Renal cortical epithelial cell (primary cell): ENCODE measurements around the gene GOLGA6L7. TPM values are rescaled to one million over a fixed set of nuclear protein-coding genes. Genes with fewer than 3 reads are reported as not detected.
"Not testable (repeated sequence)": the region's sequence is repeated elsewhere in the genome, so short reads cannot be mapped to it uniquely, and the experiment has no call there.

Experiments used
- DNase-seq: peaks from one replicate; pipeline ENCODE4 v3.0.0-alpha.2; 2011; ENCODE audit warnings: low read depth
- total RNA-seq: library from RNA; depleted of rRNA; stranded (reverse); fragments of >200 nt; gene quantifications from 2 replicates; pipeline ENCODE4 v1.2.3, GENCODE V29; 2014

The GOLGA6L7 gene, protein sequence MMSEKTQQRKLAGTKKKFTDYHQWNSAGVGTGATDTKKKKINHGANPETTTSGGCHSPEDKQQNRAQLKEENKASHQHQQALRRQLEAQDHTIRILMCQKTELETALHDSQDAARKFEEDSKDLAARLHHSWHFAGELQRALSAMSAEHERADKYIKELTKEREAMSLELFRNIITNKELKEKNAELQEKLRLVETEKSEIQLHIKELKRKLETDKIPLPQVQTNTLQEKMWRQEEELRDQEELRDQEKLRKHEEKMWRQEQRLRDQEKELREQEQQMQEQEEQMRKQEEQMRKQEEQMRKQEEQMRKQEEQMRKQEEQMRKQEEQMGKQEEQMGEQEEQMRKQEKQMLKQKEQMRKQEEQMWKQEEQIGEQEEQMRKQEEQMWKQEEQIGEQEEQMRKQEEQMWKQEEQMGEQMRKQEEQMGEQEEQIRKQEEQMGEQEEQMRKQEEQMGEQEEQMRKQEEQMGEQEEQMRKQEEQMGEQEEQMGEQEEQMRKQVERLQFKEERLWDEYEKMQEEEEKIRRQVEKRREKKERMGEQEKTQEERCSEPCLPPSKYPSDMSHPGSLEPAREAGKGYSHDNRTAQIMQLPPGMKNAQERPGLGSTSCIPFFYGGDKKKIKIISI
- not detected in 2 replicates for total RNA-seq

DNA sequence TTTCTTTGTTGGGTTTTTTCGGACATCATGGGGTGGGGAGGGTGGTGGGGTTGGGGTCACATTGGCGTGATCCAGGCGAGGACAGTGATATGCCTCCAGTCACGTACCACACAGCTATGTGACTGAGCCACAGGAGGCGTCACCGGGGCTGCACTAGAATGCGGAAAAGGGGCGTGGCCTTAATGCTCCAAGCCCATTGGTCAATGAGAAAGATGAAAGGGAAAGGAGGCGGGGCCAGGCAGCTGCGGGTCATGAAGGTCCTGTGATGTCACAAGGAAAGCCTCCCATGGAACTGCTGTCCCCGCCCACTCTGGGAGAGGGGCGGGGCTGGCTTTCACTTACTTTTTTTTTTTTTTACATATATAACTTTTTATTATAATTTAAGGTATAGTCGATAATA, at the start of gene GOLGA6L7:
TSS of gene GOLGA6L7 (minus strand) at position 124 of the 400 bp plus-strand sequence. CDS start at position 29, 95 bp downstream.
- not testable (repeated sequence) for DNase-seq

DNA sequence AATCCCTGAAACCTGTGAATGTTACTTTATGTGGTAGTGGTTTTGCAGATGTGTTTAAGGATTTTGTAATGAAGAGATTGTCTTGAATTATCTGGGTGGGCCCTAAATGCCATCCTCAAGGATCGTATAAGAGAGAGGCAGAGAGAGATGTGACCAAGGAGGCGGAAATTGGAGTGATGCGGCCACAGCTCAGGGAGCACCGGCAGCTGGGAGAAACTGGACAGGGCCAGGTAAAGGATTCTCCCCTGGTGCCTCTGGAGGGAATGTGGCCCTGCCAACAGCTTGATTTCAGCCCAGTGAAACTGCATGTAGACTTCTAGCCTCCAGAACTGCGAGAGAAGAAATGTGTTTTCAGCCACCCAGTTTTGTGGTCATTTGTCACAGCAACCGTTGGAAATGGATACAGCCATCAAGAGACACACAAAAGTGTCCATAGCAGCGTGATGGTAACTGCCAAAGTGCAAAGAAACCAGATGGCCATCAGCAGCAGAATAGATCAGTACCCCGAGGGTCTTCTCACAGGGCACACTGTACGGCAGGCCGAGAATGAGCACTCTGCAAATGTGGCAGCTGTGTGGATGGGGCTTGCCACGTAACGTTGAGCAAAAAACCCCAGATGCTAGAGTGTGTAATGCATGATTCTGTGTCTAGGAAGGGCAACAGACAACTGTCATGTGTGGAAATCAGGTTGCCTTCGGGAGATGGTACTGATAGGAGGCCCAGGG, 49.6 kb upstream of the GOLGA6L7 start:
- no peak for DNase-seq

DNA sequence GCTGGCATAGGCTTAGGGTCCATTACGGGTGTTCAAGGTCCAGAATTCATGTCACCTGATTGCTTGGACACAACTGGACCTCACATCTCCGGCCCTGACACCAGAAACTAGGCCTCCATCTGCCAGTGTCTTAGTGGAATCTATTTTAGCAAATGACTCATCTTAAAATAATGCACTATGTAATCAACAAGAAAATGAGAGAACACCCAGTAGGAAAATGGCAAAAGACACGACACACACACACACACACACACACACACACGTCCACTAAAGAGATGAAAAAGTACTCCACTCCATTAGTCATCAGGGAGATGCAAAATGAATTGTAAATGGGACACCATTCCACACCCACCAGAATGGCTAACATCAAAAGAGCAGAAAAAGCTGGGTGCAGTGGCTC, 48.5 kb upstream of the GOLGA6L7 start:
- peak; percentile 40 for DNase-seq

DNA sequence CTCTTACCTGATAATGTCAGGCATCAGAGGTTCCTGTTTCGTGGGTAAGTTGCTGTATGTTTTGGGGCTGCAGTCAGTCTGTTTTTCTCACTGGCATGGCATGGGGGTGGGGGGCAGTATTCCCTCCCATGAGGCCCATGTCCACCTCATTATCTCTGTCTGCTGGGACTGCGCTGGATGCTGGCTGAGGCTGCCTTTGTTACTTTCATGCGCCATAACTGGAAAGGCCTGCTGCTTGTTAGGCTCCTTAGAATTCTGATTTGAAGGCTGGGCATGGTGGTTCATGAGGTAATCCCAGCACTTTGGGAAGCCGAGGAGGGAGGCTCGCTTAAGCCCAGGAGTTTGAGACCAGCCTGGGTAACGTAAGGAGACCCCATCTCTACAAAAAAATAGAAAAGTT, 47.1 kb upstream of the GOLGA6L7 start:
- no peak for DNase-seq

DNA sequence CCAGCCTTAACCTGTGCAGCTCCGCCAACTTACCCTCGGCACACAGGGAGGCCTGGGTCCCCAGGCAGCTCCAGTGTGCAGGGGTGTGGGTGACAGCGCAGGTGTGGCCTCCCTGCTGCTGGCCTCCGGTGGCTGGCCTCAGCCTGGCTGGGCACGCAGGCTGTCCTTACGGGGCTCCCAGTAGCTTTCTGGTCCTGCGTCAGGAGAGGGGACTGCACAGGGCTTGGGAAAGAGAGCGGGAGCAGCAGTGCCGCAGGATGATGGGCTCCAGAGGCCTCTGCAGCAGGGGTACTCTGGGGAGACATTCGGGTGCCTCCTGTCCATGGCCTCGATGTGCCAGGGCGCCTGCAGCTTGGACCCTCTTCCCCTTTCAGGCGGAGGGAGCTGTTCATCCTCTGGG, 46.7 kb upstream of the GOLGA6L7 start:
- DNase-seq, result no peak

DNA sequence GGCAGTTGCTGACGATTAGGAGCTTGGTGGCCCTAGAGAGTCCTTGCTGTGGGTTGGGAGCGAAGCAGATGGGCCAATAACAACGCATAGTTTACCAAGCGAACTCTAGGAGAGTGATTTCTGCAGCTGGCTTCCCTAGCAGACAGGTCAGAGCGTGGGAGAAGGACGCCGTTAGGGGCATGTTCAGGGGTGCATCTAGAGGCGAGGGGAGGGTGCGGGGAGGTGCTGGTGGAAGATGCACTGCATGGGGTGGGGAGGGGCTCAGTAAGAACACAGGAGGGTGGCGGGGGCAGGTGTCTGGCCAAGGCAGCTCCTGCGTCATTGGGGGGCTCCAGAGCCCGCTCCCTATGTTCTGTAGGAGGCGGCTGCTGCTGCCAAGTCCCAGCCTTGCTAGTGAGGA, 46.2 kb upstream of the GOLGA6L7 start:
- no peak for DNase-seq

DNA sequence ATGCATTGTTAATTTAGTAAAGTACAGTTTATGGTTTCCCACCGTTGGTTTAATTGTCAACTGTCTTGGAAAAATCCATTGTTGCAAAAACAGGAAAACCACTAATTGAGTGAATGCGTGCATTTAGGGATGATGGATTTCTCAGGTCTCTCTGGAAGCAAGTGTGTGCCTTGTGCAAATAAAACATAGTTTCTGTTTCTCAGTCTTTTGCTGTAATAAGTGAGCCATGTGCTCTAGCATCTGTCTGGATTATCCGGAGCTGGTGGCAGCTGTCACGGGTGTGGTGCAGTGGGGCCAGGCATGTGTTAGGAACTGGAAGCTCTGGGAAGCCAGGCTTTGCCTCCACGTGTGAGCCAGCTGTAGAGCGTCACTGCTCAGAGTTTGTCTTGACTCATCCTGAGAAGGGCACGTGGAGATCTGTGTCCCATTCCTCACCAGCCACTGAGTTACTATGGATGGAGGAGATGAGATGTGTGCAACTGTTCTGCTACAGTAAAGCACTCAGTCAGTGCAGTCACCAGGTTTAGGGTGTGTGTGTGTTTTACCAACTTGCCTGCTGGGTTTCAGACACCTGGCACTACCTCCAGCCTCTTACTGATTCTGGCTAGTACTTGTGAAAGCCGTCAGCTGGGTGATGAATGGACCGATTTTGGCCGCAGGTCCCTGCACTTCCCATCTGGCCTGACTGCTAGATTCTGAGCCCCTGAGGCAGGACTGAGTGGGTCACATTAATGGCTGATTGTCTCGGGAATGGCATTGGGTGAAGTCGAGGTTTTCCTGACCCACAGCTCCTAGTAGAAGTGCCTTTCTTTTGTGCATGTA, 44.6 kb upstream of the GOLGA6L7 start:
- DNase-seq, result no peak

DNA sequence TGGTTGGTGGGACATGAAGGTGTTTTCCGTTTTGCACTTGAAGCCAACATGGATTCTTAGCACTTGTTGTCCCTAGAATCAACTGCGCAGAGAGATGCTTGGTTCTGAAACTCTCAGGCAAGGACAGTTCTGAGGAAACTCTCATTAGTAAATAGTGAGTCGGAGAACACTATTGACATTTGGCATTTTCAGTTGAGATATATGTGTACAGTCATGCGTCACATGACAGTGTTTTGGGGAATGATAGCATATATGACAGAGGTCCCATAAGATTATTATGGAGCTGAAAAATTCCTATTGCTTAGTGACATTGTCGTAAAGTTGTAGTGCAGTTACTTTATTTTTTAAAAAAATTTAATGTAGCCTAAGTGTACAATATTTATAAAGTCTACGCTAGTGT, 43.1 kb upstream of the GOLGA6L7 start:
- no peak for DNase-seq

DNA sequence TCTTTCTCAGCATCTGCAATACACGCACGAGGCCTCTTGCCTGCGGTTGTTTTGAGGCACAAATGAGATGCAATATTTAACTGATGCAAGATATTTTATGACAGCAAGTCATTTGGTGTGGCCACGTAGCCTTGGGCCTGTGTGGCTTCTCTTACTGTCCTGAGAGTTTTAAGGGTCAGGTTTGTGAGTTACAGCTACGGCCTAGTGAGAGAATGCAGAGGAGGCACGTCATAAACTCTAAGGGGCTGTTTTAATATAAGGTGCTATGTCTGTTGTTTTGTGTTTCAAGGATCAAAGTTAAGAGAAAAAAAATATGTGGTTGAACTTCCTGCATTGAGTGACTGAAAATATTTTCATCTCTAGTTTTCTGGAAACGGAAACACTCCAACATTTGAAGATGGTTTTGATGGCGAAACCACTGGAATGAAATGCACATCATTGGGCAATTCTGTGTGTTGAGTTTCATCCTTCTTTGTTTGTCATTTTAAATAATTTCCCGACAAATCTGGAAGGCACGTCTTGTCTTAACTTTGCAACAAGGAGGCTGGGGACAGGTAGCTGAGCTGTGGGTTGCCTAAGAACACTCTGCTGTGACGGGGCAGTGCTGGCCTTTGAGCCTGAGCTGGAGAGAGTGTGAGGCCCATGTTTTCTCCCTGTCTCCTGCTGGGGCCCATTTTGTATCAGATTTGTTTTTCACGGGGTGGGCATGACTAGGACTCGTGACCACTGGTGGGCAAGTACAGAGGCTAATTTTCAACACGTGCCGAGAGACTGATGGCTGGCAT, 42.5 kb upstream of the GOLGA6L7 start:
- DNase-seq, result no peak

DNA sequence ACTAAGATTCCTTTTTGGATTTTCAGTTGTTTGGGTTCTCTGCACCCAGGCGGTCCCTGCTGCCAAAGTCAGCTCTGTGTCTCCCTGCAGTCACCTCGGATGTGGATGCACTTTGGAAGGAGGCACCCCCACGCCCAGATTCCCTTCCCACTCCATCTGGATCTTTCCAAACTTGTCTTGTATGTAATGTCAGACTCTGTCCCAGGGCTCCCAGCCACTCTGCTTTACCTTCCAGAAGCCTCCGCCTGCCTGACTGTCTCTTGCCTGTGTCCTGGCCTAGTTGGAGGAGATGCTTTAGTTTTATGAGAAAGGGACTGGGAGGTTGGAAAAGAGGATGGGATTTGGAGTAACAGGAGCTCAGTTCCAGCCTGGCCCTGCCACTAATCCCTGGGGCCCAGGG, 41.8 kb upstream of the GOLGA6L7 start:
- DNase-seq, result not testable (repeated sequence)

DNA sequence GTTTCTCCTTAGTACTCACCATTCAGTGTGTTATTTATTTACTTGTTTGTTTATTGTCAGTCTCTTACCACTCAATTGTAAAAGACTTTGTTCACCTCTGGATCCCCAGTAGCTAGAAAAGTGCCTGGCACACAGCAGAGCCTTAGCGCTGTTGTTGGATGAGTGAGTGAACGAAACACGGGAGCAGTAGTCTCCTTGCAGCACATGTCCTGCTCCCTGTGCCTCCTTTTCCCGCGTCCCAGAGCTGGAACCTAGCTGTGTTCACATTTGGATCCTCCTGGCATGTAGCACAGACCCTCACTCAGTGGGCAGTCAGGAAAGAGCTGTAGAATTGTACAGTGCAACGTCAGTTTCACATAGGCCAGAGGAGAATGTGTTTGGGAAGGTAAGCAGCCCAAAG, 41.4 kb upstream of the GOLGA6L7 start:
- DNase-seq, result not testable (repeated sequence)

DNA sequence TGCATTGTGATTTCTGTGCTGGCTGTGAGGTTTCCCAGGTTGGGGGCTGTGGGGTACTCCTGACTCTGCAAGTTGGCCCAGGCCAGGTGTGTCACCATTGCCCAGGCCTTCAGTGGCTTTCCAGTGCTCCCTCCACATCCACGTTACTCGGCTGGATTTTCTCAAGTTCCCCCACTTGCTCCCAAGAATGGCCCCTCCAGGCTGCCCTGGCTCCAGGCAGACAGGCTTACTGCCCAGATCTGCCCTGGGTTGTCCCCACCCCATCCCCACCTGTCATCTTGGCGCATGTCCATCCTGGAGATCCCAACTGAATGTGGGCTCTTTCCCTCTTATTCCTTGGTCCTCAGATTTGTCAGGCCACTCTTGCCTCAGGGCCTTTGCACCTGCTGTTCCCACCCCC, 40.9 kb upstream of the GOLGA6L7 start:
- DNase-seq, result no peak

DNA sequence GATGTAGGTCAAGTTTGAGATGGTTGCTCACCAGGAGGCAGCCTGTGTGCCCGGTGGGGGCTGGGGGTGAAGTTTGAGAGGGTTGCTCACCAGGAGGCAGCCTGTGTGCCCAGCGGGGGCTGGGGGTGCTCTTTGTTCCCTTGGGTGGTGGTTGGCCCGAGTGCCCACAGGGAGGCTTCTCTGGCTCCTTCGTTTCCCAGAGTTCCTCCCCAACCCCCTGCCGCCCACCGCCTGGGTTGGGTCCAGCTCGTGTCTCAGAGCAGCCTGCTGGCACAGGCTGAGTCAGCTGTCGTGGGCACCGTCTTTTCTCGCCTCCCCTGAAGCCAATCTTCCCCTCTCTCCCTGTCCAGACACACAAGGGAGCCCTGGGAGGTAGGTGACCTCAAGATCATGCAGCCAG, 40.5 kb upstream of the GOLGA6L7 start:
- no peak for DNase-seq

DNA sequence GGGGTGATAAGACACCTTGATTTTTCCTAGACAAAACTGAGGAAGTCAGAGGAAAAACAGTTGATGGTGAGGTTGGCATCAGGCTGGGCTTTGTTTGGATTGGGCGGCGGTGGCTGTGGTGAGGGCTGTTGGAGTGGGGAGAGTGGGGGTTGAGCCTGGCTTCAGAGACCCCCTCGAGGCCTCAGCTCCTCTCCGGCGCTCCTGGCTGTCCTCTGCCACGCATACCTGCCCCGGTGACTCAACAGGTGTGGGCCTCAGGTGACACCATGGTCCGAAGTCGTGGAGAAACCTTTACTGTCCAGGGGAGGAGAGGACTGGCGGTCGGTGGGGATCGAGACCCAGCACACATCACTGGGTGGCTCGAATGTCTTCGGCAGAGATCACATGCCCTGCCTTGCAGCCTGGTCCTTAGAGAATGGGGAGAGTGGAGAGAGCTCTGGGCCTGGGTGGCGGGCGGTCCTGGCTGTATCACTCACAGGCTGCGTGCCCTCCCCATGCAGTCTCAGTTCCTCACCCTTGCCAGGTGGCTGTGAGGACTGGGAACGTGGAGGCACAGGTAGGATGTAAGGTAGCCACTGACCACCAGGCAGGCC, 40.0 kb upstream of the GOLGA6L7 start:
- DNase-seq, result no peak

DNA sequence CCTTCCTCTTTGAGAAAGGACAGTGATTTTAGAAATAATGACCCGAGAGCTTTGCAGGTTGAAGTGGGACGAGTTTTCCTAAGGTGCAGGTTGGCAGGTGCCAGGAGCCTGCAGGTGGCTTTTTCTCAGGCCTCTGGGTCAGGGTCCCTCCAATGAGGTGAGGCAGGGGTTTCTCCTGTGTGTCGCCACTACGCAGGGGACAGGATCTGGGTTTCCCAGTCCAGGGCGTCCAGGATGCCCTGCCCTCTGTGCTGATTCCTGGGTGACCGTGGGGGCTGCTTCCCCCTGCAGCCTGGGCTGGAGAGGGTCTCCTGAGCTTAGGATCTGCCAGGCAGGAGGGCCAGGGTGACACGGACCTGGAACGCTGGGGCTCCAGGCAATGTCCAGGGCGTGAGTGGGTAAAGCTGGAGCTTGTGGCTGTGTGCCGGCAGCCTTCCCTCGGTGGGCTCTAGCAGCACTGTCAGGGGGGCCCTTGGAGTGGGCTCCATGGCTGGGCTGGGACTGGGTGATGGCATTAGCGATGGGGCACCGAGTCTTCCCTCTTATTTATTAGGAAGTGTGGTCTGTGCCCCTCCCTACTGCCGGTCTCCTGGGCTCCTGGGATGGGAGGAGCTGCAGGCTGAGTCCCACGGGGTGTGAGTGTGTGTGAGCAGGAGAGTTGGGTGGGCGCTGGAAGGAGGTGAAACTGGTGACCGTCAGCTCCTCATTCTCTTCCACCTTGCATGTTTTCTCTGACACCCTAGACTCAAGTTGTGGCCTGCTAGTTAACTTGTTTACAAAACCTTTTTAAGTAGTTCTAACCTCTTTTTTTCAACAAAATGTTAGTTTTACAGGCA, 39.1 kb upstream of the GOLGA6L7 start:
- no peak for DNase-seq

DNA sequence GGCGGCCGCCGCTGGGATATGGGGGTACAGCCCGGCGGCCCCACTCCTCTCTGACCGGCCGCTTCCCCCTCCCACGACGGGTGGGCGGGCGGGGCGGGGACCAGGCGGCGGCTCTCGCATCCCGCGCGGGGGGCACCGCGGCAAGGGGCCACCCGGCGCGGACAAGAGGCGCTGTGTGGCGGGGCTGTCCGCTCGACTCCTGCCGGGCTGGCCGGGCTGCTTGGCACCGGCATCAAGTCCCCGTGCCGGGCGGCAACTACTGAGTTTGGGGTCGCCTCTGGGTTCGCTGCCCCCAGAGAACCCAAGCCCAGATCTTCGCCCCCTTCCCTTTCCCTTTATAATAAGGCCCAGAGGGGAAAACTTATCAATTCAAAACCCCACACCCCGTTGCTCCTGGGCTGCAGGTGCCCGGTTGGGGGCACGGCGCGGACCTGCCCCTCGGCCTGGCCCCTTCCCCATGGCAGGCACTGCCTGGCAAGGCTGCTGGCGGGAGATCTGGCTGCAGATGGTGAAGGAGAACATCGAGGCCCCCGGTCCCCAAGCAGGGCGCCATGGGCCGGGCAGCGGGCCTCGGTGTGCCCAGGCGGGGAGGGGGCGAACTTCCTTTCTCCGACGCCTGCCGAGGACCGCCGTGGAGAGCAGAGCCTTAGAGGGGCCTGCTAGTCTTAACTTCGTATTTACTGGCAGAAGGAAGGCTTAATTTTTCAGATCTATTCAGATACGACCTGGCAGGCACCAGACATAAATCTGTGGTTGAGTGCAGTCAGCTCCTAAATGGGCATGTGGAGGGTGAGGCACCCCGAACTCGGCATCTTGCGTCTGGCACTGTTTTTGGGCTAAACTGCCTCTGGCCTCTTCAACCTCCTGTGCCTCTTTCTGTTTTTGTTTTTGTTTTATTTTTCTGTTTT, 38.2 kb upstream of the GOLGA6L7 start:
- DNase-seq, result no peak

DNA sequence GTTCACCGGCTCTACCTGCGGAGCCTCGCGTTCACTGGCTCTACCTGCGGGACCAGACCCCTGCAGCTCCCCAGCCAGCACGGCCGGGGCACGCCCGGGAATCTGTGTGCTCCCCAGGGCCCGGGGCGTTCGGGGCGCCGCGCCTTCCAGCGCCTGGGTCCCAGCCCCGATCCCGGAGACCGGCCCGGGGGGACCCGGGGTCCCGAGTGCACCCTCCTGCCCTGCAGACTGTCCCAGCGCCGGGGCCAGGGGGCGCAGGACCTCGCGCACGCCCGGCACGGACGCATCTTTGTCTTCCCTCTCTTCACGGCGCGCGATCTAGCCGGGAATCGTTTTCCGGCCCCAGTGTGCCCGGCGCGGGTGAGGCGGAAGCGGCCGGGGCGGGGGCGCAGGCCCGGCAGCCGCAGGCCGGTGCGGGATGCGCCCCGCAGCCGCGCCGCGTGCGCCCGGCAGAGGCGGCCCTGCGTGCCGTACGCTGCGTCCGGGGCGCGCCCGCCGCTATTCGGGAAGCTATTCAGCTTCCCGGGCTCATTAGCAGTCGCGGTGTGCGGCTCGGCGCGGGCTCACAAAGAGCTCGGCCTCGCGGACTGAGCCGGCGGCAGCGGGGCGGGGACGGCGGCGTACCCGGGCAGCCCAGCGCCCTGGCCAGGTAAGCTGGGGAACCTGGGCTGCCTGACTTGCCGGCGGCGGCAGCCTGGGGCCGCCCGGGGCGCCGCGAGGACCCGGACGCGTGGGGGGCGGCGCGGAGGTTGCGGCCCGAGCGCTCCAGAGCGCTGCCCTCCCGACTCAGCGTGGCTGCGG, 37.4 kb upstream of the GOLGA6L7 start, which contains the start of gene APBA2:
TSS of gene APBA2 (plus strand) at position 345 of the 801 bp plus-strand sequence. CDS start 167,911 bp downstream, outside the sequence.
- DNase-seq, result no peak
